ENCODE results near the gene FYN. TPM values are rescaled to one million over a fixed set of nuclear protein-coding genes. Genes with fewer than 3 reads are reported as not detected.

The FYN gene
- total RNA-seq, 4 donors from 2014 or later = 56.3 to 96.4 (median 81.8) TPM

- DNase-seq (ENCODE audit: low spot score in 2 of 2) = no peak
- 89% methylated on average over 8 of the region's 8 CpGs for WGBS, 2 donors
- intact Hi-C loops (cut with DNase I; ENCODE audit: low total_unique reads) = no loop called here
- H3K4me3 ChIP-seq (ENCODE audit: low read depth, poor library complexity, severe bottlenecking) = no peak overlapping the region
- TF ChIP-seq POLR2A (IDR thresholded peaks at IDR 0.05) (no peak), CTCF (IDR thresholded peaks at IDR 0.05) (no peak)
Measured at GRCh38 chr6:111775145-111775922, 97.9 kb downstream of the FYN start.

- intact Hi-C loops (cut with DNase I; ENCODE audit: low total_unique reads) = no loop called here
- WGBS, 2 donors = 75 to 80% methylated on average over 1 of the region's 1 CpG
- no peak overlapping the region for H3K4me3 ChIP-seq (ENCODE audit: low read depth, poor library complexity, severe bottlenecking)
- DNase-seq (ENCODE audit: low spot score in 2 of 2) = no peak
- TF ChIP-seq CTCF (IDR thresholded peaks at IDR 0.05) (no peak), POLR2A (IDR thresholded peaks at IDR 0.05) (no peak)
Measured at GRCh38 chr6:111774346-111774703, 98.9 kb downstream of the FYN start.

GRCh38 chr6:111773501-111774345 lies 99.5 kb downstream of the FYN start:
- TF ChIP-seq POLR2A (IDR thresholded peaks at IDR 0.05) = no peak
- TF ChIP-seq CTCF (IDR thresholded peaks at IDR 0.05) = no peak
- intact Hi-C loops (cut with DNase I; ENCODE audit: low total_unique reads) = no loop called here
- DNase-seq (ENCODE audit: low spot score in 2 of 2) = no peak
- 60 to 85% methylated on average over 6 of the region's 7 CpGs for WGBS, 2 donors
- H3K4me3 ChIP-seq (ENCODE audit: low read depth, poor library complexity, severe bottlenecking) = no peak overlapping the region

GRCh38 chr6:111772381-111772780 lies 100.9 kb downstream of the FYN start:
- TF ChIP-seq CTCF (IDR thresholded peaks at IDR 0.05) = no peak
- no peak for TF ChIP-seq POLR2A (IDR thresholded peaks at IDR 0.05)
- DNase-seq (ENCODE audit: low spot score in 2 of 2) = no peak
- intact Hi-C loops (cut with DNase I; ENCODE audit: low total_unique reads) = no loop called here
- no peak overlapping the region for H3K4me3 ChIP-seq (ENCODE audit: low read depth, poor library complexity, severe bottlenecking)
- 97% methylated on average over 1 of the region's 1 CpG for WGBS, 2 donors

- WGBS, 2 donors = 92 to 97% methylated on average over 5 of the region's 5 CpGs
- no peak for DNase-seq (ENCODE audit: low spot score in 2 of 2)
- intact Hi-C loops (cut with DNase I; ENCODE audit: low total_unique reads) = no loop called here
- no peak for TF ChIP-seq CTCF (IDR thresholded peaks at IDR 0.05)
- no peak for TF ChIP-seq POLR2A (IDR thresholded peaks at IDR 0.05)
- H3K4me3 ChIP-seq (ENCODE audit: low read depth, poor library complexity, severe bottlenecking) = no peak overlapping the region
Measured at GRCh38 chr6:111771629-111772028, 101.6 kb downstream of the FYN start.
